HG02798 (cell line): Measurements from ENCODE around the gene TMEM181.
"Not testable (repeated sequence)": the region's sequence is repeated elsewhere in the genome, so short reads cannot be mapped to it uniquely, and the experiment has no call there.

ENCODE experiments used
- ATAC-seq: cut with Tn5 transposase; IDR thresholded peaks from one replicate; pipeline ENCODE4 v1.9.1; 2021; ENCODE audit warnings: mild to moderate bottlenecking; ENCODE audit not compliant: unreplicated experiment, poor library complexity

Gene TMEM181

GRCh38 chr6:158618289-158618688 lies 58.4 kb downstream of the TMEM181 start:
- not testable (repeated sequence) for ATAC-seq

GRCh38 chr6:158619922-158620801 lies 60.3 kb downstream of the TMEM181 start:
- ATAC-seq: no peak

GRCh38 chr6:158620963-158621693 lies 61.2 kb downstream of the TMEM181 start:
- ATAC-seq: no peak

DNA sequence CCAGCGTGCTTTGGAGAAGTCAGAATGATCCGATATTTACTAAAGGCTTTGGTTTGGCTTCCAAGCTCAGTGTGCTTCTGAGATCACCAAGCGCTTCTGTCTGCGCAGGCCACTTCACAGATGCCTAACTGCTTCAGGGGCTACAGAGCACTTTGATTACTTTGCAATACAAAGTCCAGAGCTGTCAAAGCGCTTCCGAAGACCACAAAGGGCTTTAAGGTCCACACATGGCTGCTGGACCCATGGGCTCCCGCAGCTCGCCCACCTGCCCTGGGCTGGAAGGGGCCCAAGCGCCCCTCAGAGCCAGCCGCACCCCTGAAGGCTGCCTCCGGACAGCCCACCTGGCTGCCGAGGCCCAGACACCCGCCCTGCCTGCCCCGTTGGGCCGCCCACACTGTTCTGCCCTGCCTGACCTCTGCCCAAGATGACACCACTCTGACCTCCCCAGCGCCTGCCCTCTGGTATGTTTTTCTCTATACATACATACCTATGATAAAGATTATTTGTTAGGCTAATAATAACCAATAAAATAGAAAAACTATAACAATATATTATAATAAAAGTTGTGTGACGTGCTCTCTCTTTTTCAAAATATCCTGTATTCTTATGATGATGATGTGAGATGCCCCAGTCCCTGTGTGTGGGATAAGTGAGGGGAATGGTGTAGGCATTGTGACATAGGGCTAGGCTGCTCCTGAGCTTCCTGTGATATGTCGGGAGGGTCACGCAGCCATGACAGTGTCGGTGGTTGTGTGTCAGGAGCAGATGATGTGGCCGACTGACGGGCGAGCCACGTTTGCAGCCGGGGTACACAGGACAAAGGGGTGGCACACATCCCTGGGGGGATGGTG lies 62.0 kb downstream of the TMEM181 start:
- ATAC-seq: no peak

- ATAC-seq: no peak
These were observed 62.8 kb downstream of the TMEM181 start for GRCh38 chr6:158622545-158623190.

DNA sequence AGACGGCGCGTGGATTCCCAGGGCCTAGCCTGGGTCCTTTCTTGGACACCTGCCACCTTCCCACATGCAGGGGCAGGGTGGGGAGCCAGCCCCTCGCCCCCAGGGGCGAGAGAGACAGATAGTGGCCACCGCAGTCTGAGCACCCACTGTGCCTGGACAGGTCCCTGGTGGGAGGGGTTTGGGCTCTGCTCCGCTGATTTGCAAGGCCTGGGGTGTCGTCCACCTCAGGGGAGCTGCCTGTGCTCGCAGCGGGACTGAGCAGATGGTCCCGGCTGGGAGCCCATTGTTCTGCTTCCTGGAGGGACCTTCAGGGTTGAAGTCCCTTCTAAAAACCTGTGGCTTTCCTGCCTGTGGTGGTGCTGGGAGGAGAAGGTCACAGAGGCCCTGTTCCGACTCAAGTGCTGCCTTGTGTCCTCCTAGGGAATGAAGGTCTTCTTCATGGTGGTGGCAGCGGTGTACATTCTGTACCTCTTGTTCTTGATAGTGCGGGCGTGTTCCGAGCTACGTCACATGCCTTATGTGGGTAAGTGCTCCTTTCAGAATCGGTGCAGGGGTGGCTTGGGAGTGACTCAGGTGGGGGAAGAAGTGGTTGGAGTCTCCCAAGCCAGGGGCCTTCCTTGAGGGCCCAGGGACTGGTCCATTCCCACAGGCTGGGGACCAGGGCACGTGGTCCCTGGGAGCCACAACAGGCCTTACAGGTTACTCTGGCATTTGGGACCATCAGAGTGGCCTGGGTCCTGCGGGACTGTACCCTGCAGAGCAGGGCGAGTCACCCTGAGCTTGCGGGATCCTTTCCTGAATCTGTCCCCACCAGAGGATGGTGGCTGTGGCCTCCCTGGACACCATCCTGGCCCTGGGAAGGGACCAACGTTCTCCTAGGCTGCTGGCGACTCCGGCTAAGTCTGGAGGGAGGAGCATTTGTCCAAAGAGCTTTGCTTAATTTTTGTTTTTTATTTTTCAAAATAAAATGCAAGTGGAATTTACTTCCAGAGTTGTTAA lies 65.1 kb downstream of the TMEM181 start:
- no peak for ATAC-seq

DNA sequence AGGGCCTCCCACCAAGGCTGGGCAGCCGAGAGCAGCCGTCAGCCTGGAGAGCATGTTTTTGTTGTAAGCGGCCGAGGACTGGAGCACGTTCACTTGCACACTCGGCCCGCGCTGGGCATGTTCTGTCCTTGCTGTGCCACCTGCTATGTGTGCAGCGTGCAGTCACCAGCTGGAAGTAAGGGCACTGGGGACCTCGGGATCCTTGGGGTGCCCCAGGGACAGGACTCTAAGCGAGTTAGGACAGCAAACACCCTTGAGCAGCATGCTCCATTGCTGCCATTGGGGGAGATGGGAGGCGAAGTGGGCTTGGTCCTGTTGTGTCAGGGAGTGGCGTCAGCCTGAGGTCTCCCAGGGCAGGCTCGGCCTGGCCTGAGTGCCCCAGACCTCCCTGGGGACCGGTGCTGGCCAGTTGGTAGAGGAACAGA lies 66.0 kb downstream of the TMEM181 start:
- ATAC-seq: no peak

- ATAC-seq: no peak
These were observed 66.7 kb downstream of the TMEM181 start for GRCh38 chr6:158626360-158627167.

GRCh38 chr6:158627168-158627939 lies 67.5 kb downstream of the TMEM181 start:
- ATAC-seq: no peak

DNA sequence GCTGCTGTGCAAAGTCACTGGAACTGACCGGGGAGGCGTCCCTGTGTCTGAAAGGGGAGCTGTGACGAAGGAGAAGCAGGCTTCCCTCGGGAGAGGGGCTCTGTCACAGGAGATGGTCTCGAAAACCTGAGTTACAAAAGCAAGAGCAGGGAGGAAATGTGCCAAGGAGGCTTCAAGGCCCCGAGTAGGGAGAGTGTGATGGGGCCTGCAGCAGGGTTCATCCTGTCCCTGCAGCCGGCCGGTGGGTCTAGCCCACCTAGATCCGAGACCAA lies 68.0 kb downstream of the TMEM181 start:
- no peak for ATAC-seq

GRCh38 chr6:158628542-158628941 lies 68.7 kb downstream of the TMEM181 start:
- no peak for ATAC-seq

- no peak for ATAC-seq
These were observed 69.7 kb downstream of the TMEM181 start for GRCh38 chr6:158629367-158630221.

GRCh38 chr6:158630938-158631616 lies 71.2 kb downstream of the TMEM181 start:
- no peak for ATAC-seq

- ATAC-seq: no peak
These were observed 72.0 kb downstream of the TMEM181 start for GRCh38 chr6:158631678-158632537.

- ATAC-seq: not testable (repeated sequence)
These were observed 72.7 kb downstream of the TMEM181 start for GRCh38 chr6:158632538-158633119.
